Medulla oblongata (tissue), 1 donor: ENCODE measurements around the gene TFPI2.
"Not testable (repeated sequence)": the region's sequence is repeated elsewhere in the genome, so short reads cannot be mapped to it uniquely, and the experiment has no call there.

Experiments used
- DNase-seq: peaks from one replicate; pipeline ENCODE4 v3.0.0-alpha.2; 2015; ENCODE audit errors: extremely low spot score

The TFPI2 gene, protein sequence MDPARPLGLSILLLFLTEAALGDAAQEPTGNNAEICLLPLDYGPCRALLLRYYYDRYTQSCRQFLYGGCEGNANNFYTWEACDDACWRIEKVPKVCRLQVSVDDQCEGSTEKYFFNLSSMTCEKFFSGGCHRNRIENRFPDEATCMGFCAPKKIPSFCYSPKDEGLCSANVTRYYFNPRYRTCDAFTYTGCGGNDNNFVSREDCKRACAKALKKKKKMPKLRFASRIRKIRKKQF

DNA sequence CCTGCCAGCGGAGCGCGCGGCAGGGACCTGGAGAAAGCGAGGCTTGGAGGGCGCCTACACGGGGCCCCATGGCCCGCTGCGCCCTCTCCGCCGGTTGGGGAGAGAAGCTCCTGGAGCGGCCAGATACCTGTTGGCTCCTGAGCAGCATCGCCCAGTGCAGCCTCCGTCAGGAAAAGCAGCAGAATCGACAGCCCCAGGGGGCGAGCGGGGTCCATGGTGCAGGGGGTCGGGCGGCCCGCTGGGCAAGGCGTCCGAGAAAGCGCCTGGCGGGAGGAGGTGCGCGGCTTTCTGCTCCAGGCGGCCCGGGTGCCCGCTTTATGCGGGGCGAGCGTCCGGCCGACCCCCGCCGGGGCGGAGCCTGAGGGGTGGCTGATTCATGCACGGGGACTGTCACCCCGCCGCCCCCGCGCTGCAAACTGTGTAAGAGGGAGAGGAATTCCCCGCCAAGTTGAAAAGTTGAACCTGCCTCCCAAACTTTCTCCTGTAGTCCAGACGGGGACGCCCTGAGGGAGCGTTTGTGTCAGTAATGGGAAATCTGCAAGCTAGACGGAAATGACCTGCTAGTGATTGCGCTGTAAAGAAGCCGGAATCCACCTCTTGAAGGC, at the start of gene TFPI2:
Gene TFPI2, minus strand, starts transcription at position 290 of the 605 bp plus-strand sequence. Its CDS starts 75 bp downstream, at position 215.
- no peak for DNase-seq

DNA sequence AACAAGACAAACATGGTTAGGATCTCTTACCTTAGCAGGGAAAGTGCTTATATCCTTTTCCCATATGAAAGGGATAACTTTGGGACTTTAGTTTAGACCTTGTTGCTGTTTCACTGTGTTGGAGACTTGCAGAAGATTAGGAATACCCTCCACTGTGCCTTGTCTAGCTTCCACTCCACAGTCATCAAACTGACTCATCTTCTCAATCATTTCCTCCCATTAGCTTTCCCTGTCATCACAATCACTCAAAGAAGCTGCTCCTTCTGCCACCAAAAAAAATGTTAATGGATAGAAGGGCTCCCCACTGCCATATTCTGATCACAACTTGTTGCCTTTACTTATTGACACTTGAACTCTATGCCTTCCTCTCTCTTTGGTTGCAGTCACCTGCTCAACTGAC, 47.7 kb upstream of the TFPI2 start:
- DNase-seq, result no peak

DNA sequence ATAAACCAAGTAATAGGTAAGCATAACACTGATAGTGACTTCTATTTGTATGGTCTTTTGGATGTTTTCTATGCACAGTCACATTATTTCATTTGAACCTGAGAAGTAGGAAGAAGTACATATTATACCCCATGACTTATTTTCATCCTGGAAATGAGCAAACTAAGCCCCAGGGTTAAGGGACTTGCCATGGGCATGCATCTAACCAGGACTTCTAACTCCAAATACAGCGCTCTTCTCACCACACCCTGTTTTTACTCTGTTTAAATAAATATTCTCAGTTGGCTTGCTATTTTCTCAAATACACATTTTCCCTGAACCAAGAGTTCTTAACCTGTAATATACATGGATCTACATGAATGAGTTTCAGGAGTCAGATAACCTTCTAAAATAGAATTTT, 47.3 kb upstream of the TFPI2 start:
- no peak for DNase-seq

DNA sequence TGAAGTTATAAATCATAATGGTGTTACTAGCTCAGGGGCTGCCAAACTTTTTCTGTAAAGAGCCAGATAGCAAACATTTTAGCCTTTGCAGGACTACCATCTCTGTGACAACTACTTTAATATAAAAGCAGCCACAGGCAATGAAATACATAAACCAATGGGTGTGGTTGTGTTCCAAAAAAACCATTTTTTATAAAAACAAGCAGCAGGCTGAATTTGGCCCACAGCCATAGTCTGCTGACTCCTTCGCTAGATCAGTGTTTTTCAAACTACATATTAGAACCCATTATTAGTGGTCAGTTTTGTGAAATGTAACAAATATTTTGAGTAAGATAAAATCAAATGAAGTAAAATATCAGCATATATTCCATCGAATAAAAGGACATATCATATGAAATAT, 44.5 kb upstream of the TFPI2 start:
- no peak for DNase-seq

DNA sequence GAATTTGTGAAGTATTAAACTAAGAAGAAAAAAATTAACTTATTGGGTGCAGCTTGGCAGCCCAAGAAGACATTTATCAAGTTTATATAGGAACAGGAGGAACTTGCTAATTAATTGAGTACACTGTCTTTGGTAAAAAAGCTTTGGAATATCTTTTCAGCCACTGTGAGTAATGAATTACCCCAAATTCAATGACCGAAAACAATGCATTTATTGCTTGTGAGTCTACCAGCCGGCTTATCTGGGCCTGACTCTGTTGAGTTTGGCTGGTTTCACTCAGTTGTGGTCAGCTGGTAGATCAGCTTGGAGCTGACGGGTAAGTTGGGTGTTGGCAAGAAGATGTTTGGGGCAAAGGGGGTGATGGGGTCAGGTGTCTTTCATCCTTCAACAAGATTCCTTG, 42.6 kb upstream of the TFPI2 start:
- no peak for DNase-seq

DNA sequence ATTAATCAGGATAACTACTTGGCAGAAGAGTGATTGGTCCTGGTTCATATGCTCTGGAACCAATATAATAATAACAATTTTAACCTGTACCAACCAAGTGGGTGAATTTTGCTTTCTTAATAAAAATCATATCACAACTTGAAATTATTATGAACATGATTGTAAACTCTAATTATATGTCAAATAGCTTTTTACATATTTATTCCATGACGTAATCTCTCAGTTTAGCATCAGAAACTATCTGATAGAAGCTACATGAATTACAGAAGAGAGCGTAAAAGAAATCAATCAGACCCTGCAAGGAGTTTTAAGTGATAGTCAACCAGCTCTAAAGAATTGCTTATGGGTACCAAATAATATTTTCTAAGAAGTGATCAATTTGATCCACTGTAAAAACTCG, 41.1 kb upstream of the TFPI2 start:
- DNase-seq, result no peak

DNA sequence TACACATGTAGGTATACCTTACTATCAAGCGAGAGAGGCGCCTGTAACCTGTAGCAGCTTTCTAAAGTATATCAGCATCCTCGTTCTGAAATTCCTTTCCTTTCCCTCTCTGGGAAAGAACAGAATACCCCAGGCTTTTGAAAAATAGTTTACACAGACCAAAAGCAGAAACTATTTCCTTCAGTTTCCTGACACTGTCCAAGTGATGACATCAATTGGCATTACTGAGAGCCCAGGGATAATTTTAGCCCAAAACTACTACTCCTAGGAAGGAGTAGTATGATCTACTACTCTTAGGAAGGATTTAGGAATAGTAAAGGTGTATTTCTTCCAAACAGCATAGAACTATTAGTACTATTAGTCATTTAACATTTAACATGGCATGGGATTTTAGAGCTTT, 37.0 kb upstream of the TFPI2 start:
- DNase-seq, result no peak

DNA sequence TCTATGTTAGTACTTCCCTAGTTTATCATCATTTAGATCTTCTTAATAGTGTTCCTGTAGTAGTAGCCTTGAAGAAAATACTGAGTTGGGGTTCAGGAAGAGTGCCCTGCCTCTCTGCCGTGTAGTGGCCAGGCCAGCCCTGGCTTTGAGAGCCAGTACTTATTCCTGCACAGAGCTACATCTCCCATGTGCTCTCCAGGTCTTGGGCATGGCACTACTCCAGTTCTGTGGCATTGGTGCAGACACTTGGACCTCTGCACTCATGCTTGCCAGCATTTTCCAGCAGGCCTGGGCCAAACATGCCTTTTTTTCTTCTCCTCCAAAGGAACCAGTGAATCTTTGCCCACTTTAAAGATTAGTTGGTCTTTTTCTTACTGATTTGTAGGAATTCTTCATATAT, 36.2 kb upstream of the TFPI2 start:
- DNase-seq, result no peak

DNA sequence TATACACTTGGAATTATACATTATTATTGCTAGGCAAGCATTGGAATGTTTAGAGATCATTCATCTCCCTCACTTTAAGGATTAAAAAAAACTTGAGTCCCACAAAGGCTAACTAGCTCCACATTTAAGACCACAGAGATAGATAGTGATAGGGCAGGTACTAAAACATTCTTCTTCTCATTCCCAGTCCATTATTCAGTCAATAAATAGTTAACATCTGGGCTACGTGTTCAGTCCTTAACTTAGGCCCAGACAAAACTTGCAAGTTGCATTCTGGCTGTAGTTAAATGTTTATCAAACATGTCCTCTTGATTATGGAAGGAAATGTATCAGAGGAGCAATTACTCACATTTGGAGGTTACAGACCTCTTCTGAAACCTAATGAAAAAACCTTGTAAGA, 33.4 kb upstream of the TFPI2 start:
- no peak for DNase-seq

DNA sequence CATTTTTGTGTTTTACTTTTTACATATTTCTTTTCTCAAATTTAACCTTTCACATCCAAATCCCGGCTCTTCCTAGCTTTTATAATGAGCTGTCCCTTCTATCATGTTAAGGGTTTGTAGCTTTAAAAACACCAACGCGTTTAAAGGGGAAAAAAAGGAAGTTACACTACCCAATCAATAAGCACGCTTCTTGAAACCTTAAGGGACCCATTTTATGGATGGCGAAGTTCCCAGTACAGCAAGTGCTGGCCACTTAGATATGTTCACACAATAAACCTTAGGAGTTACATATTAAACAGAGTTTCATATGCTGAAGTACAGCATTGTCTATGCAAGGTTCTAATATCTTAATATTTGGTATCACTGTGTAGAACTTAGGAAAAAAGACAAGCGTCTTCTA, 32.7 kb upstream of the TFPI2 start:
- DNase-seq, result no peak

DNA sequence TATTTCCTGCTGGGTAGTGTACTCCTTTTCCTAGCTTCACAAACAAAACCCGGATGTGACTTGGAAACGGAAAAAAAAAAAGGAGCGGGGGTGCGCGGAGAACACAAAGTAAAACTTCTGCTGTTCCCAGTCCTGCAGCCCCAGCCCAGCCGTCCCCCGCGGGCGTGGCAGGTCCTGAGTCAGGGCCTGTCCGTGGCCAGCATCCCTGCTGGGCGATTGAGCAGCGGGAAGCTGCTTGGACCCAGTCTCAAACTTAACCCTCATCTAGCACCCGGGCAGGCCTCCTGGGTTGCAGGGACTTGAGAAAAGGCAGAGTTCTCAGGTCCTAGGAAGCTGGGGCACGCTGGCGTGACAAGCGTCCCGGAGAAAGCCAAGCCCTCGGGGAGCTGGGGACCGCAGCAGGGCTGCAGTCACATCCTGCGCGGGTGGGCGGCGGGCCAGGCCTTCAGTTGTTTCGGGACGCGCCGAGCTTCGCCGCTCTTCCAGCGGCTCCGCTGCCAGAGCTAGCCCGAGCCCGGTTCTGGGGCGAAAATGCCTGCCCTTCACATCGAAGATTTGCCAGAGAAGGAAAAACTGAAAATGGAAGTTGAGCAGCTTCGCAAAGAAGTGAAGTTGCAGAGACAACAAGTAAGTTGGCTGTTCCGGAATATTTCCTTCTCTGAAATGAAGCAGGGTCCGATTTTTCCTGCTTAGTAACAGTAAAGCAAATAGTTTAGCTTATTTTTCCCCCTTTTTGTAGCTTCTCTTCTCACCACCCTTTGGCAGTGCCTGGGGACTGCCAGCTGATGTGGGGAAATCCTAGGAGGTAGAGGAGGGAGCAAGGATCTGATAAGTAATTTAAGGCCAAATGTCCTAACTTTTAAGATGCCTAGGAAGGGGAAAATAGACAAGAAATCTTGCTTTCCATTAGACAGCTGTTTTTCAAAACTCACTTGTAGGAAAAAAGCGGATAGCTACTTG, 31.3 kb upstream of the TFPI2 start, which contains the start of gene GNG11:
Gene GNG11, plus strand, starts transcription at position 129 of the 960 bp plus-strand sequence. Its CDS starts 403 bp downstream, at position 532.
- peak; percentile 61 for DNase-seq

DNA sequence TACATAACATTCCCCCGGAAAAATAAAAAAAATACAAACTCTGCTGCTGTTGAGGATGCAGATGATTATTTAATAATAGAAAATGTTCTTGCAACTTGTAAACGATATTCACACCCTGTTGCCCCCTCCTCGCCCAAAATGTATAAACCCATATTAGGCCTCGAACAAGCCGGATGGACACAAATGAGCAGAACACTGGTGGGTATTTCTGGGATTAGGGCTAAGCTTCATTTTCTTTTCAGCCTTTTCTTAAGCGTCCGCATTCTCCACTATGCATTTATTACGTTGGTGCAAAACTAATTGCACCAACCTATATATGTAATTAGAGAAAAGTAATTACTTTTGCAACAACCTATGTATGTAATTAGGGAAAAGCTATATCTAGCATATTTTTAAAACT, 30.6 kb upstream of the TFPI2 start:
- no peak for DNase-seq

DNA sequence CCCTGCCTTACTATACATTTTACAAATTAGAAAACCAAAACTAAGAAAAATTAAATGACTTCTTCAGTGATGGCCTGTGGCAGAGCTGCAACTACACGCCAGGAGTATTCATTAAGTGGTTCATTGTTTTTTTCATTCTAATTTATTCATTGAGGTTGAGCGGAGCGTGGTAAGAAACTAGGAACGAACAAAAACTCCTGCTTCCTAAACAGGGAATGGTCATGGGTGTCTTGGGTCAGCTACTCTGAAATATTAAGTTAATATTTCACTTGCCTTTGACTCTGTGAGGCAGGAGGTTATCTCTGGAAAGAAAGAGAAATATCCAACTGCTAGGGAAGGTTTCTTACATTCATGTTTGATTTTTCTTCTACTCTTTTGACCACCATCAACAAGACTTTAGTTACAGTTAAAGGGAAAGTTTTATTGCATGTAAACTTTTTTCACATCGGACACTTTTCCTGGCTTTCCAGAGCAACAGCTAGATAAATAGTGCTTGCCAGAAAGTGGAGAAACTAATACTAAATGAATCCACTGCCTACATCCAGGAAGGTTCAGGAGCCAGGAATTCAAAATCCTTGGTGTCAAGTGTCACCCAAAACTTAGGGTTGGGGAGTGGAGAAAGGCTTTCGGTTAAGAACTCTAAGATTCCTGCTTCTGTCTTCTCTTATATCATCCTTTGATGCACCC, 30.1 kb upstream of the TFPI2 start:
- DNase-seq, result no peak

DNA sequence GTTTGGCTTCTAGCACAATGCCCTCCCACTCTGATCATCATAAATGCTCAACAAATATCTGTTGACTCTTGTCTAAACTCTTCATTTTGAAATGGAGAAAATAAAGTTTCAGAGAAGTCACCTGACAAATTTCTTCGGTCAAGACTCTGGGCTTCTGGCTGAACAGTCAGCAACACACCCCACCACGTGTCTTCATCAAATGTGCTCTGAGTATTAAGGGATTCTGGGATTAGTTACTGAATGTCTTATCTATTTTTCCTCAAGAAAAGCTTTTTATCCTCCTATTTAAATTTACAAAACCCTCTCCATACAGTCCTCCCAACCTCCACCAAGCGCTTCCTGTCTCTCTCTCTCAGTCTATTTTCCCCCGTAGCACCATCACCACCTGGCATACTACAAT, 25.8 kb upstream of the TFPI2 start:
- DNase-seq, result not testable (repeated sequence)

DNA sequence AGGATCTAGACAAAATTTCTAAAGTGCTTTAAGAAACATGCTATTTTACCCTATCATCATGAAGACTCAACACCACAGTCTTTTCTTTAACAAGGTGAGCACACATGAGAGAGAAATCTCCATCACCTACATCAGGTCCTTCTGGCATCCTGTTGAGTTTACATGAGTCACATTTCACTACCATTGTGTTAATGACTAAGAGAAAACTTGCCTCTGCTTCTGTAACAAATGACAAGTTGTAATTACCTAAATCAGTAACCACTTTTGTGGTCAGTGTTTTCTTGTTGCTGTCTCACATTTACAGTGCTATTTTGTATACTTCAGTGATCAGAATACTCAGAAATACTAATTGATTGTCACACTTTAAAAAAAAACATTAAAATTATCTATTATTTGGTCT, 25.3 kb upstream of the TFPI2 start:
- not testable (repeated sequence) for DNase-seq

DNA sequence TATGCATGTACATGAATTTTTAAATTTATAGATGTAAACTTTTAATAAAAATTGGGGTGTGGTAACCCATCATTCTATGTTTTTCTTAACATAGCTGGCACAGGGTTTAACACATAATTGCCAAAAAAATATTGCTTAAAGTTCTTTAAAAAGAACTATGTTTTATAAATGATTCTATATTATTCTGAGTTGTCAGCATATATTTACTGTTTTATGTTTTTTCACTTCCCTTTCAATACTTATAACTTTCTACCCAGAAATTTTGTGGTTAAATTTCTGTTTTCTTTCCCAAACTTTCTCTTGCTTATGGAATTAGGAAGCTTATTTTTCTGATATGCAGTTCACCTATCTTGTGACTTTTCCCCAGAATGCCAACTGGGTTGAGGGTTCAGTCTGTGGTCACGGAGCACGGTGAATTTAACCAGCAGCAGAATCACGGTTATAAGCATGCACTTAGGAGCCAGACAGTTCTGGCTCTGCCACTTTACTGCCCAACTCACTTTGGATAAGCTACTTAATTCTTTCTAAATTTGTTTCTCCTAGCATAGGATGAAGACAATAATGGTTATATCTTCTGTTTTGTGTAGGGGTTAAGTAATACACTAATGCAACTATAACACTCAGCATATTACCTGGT, 24.8 kb upstream of the TFPI2 start:
- not testable (repeated sequence) for DNase-seq

DNA sequence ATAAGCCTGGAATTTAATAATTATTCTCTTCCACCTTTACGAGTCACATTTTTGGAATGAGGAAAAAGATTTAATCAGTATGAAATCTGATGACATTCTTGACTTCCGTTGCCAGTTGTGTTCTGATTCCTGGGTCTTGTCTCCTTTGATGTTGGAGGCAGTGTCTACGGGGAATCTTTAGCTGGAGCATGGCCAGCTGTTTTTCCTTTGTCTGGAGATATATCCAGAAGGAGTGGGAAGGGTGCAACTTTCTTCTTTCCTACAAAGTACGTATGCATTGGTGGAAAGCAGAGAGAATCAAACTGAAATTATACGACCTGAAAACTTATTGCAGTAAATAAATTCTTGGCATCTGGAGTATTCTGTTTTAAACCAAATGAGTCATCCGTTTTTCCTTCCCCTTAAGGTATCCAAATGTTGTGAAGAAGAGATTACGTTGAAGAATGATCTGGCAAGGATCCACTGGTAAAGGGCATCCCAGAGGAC, 24.1 kb upstream of the TFPI2 start:
- no peak for DNase-seq

DNA sequence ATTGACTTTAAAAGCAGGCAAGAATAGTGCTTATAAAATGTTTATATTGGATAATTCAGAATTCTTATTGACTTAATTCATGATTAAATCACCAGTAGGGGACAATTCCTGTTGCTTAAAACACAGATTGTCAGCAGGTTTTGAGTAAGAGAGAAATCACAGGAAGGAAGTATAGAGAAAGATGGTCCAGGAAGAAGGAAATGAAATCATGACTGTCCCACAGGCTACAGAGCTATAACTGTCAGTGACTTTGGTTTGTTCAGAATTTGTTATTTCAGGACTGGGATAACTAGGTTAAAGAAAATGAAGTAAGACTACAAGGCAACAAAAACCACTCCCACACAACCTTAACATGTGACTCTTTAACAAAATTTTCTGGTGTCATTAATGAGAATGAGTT, 22.6 kb upstream of the TFPI2 start:
- DNase-seq, result no peak

DNA sequence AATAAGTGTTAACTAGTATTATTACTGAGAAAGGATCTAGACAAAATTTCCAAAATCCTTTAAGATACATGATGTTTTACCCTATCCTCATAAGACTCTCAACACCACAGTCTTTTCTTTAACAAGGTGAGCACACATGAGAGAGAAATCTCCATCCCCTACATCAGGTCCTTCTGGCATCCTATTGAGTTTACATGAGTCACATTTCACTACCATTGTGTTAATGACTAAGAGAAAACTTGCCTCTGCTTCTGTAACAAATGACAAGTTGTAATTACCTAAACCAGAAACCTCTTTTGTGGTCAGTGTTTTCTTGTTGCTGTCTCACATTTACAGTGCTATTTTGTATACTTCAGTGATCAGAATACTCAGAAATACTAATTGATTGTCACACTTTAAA, 21.1 kb upstream of the TFPI2 start:
- not testable (repeated sequence) for DNase-seq

DNA sequence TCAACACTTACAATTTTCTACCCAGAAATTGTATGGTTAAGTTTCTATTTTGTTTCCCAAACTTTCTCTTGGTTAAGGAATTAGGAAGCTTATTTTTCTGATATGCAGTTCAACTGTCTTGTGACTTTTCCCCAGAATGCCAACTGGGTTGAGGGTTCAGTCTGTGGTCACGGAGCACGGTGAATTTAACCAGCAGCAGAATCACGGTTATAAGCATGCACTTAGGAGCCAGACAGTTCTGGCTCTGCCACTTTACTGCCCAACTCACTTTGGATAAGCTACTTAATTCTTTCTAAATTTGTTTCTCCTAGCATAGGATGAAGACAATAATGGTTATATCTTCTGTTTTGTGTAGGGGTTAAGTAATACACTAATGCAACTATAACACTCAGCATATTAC, 20.7 kb upstream of the TFPI2 start:
- not testable (repeated sequence) for DNase-seq
